Neutrophil (primary cell): ENCODE measurements around the gene HVCN1.

Experiments used
- H3K27ac ChIP-seq: fragments of 200-600 bp; sonication (generic); 2 replicates; pipeline ENCODE4 v1.5.1; 2016; ENCODE audit warnings: mild to moderate bottlenecking, moderate library complexity
- H3K27me3 ChIP-seq: fragments of 200-600 bp; sonication (generic); 2 replicates; pipeline ENCODE4 v1.6.0; 2016; ENCODE audit warnings: mild to moderate bottlenecking
- H3K36me3 ChIP-seq: fragments of 200-600 bp; sonication (generic); 2 replicates; pipeline ENCODE4 v1.5.1; 2017
- H3K4me1 ChIP-seq, 2 experiments: fragments of 200-600 bp in 1 of 2; sonication (generic) in 1 of 2; 1 replicate in 1 of 2; 2 replicates in 1 of 2; pipeline versions ENCODE4 v1.5.1 to v1.6.1; 2013 to 2016; ENCODE audit warnings: low read depth in 1 of 2, low read length in 1 of 2, mild to moderate bottlenecking in 1 of 2, moderate library complexity in 1 of 2; ENCODE audit not compliant: control insufficient read depth in 1 of 2, insufficient read depth in 1 of 2
- H3K4me3 ChIP-seq, 2 experiments: fragments of 200-600 bp in 1 of 2; sonication (generic) in 1 of 2; 1 replicate in 1 of 2; 2 replicates in 1 of 2; pipeline ENCODE4 v1.5.1; 2013 to 2016; ENCODE audit warnings: low read depth in 1 of 2, low read length in 1 of 2, mild to moderate bottlenecking in 1 of 2, moderate library complexity in 1 of 2
- H3K9me3 ChIP-seq: fragments of 200-600 bp; sonication (generic); 2 replicates; pipeline ENCODE4 v1.5.1; 2016
- CTCF ChIP-seq: fragments of 200-600 bp; sonication (generic); IDR thresholded peaks from 2 replicates; pipeline ENCODE4 v1.5.1; 2016; ENCODE audit warnings: antibody characterized with exemption

The HVCN1 gene

GRCh38 chr12:110666892-110667291 is 22.0 kb downstream of the HVCN1 start:
- no peaks in the 10 kb centered on the region for H3K9me3 ChIP-seq
- peaks cover 6% of the 10 kb centered on the region for H3K27me3 ChIP-seq
- no peak overlapping the region for H3K27ac ChIP-seq
- peaks cover 0 to 2% of the 10 kb centered on the region in 2 experiments for H3K4me1 ChIP-seq
- H3K36me3 ChIP-seq, result peaks cover 30% of the 10 kb centered on the region
- no peak for TF ChIP-seq CTCF
- no peak overlapping the region for H3K4me3 ChIP-seq

- Histone ChIP-seq H3K4me3 (no peak overlapping the region), H3K36me3 (peaks cover 47% of the 10 kb centered on the region), H3K4me1 (peaks cover 0 to 8% of the 10 kb centered on the region in 2 experiments), H3K27me3 (peaks cover 20% of the 10 kb centered on the region), H3K27ac (no peak overlapping the region), H3K9me3 (no peaks in the 10 kb centered on the region)
- no peak for TF ChIP-seq CTCF
Observed at GRCh38 chr12:110661337-110661972, 27.5 kb downstream of the HVCN1 start.

- Histone ChIP-seq H3K27me3 (peaks cover 20% of the 10 kb centered on the region), H3K36me3 (peaks cover 73% of the 10 kb centered on the region), H3K4me1 (peaks cover 0 to 8% of the 10 kb centered on the region in 2 experiments), H3K4me3 (no peak overlapping the region), H3K9me3 (no peaks in the 10 kb centered on the region), H3K27ac (no peak overlapping the region)
- TF ChIP-seq CTCF, result no peak
Observed at GRCh38 chr12:110658878-110659277, 30.0 kb downstream of the HVCN1 start.

GRCh38 chr12:110658242-110658641 is 30.7 kb downstream of the HVCN1 start:
- peaks cover 20% of the 10 kb centered on the region for H3K27me3 ChIP-seq
- no peak overlapping the region for H3K27ac ChIP-seq
- H3K9me3 ChIP-seq, result no peaks in the 10 kb centered on the region
- TF ChIP-seq CTCF, result no peak
- no peak overlapping the region for H3K4me3 ChIP-seq
- H3K36me3 ChIP-seq, result peaks cover 79% of the 10 kb centered on the region
- H3K4me1 ChIP-seq, result peaks cover 0 to 8% of the 10 kb centered on the region in 2 experiments

GRCh38 chr12:110657747-110658146 is 31.2 kb downstream of the HVCN1 start:
- no peak for TF ChIP-seq CTCF
- Histone ChIP-seq H3K27ac (no peak overlapping the region), H3K27me3 (peaks cover 20% of the 10 kb centered on the region), H3K36me3 (peaks cover 84% of the 10 kb centered on the region), H3K9me3 (no peaks in the 10 kb centered on the region), H3K4me3 (no peak overlapping the region), H3K4me1 (peaks cover 0 to 8% of the 10 kb centered on the region in 2 experiments)
